ENCODE results near the gene SF1. TPM values are rescaled to one million over a fixed set of nuclear protein-coding genes. Genes with fewer than 3 reads are reported as not detected.

SF1 gene
- total and polyA plus RNA-seq, 9 of the 15 experiments (the other 6 are each of a cell fraction or from before 2014, with no cell fraction given): 13.1 to 334 (median 111) TPM

DNA sequence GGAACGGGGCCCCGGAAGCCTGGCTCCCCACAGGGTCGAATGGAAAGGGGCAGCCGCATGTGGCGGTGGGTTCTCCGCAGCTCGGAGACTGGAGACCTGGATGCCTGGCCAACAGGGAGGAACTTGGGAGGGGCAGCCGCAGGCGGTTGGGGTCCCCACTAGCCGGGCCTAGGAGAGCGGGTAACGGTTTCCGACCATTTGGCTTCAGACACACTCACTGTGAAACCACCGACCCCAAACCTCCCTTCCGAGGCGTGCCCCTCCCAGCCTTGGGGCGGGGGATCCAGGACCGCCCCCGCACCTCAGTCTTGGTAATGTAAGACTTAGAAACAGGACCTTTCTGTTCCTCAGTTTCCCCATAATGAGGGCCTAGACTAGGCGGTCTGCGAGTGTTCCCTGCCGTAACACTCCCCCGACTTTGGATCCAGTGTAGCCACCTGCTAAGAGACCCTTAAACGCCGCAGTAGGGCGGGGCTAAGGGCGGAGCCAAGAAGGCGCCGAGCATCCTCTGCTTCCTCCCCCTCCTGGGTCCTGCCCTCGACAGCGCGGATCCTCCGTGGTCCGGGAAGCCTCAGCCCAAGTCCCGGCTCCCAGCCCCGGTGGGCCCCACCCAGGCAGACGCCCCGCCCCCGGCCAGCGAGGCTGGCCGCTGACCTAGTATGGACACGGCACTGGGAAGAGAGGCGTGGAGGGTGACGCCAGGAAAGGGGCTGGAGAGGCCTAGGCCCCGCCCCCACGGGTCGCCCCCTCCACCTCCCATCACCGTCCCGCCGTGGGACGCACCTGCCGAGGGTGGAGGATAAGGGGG is 32.6 kb downstream of the SF1 start (continued):
- TF ChIP-seq, protein P1, sequence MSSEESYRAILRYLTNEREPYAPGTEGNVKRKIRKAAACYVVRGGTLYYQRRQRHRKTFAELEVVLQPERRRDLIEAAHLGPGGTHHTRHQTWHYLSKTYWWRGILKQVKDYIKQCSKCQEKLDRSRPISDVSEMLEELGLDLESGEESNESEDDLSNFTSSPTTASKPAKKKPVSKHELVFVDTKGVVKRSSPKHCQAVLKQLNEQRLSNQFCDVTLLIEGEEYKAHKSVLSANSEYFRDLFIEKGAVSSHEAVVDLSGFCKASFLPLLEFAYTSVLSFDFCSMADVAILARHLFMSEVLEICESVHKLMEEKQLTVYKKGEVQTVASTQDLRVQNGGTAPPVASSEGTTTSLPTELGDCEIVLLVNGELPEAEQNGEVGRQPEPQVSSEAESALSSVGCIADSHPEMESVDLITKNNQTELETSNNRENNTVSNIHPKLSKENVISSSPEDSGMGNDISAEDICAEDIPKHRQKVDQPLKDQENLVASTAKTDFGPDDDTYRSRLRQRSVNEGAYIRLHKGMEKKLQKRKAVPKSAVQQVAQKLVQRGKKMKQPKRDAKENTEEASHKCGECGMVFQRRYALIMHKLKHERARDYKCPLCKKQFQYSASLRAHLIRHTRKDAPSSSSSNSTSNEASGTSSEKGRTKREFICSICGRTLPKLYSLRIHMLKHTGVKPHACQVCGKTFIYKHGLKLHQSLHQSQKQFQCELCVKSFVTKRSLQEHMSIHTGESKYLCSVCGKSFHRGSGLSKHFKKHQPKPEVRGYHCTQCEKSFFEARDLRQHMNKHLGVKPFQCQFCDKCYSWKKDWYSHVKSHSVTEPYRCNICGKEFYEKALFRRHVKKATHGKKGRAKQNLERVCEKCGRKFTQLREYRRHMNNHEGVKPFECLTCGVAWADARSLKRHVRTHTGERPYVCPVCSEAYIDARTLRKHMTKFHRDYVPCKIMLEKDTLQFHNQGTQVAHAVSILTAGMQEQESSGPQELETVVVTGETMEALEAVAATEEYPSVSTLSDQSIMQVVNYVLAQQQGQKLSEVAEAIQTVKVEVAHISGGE (CRISPR knock-in tag; IDR thresholded peaks at IDR 0.05): 0 out of 6 replicates have a peak, but pooled peaks of 1 of the 3 experiments have one; percentile 15
- TF ChIP-seq ZNF431 (CRISPR knock-in tag; IDR thresholded peaks at IDR 0.05): 0 out of 2 replicates have a peak, but pooled peaks have one; percentile 41
- TF ChIP-seq GTF2E2 (tag; IDR thresholded peaks at IDR 0.05): peak; percentile 11; the same call in 1 of the 2 replicates
- TF ChIP-seq HDAC2 (IDR thresholded peaks at IDR 0.05): peak; percentile 41; the same call in 1 of the 2 replicates
- TF ChIP-seq ZNF175 (CRISPR knock-in tag; IDR thresholded peaks at IDR 0.05; ENCODE audit: low read depth): peak; percentile 55; the same call in 1 of the 2 replicates
- TF ChIP-seq ZNF507 (tag; conservative IDR thresholded peaks at IDR 0.05): no peak
- TF ChIP-seq SUPT5H (IDR thresholded peaks at IDR 0.05): 0 out of 2 replicates have a peak, but pooled peaks have one; percentile 50
- TF ChIP-seq TBP (optimal IDR thresholded peaks at IDR 0.05; ENCODE audit: low read depth, low read length): peak; percentile 12
- peak; percentile 58 for TF ChIP-seq CXXC5 (CRISPR knock-in tag; IDR thresholded peaks at IDR 0.05)
- peak; percentile 17; the same call in 1 of the 2 replicates for TF ChIP-seq ZBTB17 (CRISPR knock-in tag; IDR thresholded peaks at IDR 0.05)
- TF ChIP-seq HEY1 (CRISPR knock-in tag; IDR thresholded peaks at IDR 0.05; ENCODE audit: borderline replicate concordance): no peak
- peak; percentile 84; the same call in 1 of the 2 replicates for TF ChIP-seq CTBP1 (IDR thresholded peaks at IDR 0.05; ENCODE audit: borderline replicate concordance)
- 0 out of 2 replicates have a peak, but pooled peaks have one; percentile 13 for TF ChIP-seq SMARCE1 (IDR thresholded peaks at IDR 0.05)
- TF ChIP-seq, protein P2, sequence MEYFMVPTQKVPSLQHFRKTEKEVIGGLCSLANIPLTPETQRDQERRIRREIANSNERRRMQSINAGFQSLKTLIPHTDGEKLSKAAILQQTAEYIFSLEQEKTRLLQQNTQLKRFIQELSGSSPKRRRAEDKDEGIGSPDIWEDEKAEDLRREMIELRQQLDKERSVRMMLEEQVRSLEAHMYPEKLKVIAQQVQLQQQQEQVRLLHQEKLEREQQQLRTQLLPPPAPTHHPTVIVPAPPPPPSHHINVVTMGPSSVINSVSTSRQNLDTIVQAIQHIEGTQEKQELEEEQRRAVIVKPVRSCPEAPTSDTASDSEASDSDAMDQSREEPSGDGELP (CRISPR knock-in tag; IDR thresholded peaks at IDR 0.05; ENCODE audit: borderline replicate concordance): peak; percentile 21; the same call in 1 of the 2 replicates
- no peak for TF ChIP-seq SRSF7 (optimal IDR thresholded peaks at IDR 0.05; ENCODE audit: low read depth, low read length)
- TF ChIP-seq NRF1 (conservative IDR thresholded peaks at IDR 0.05 in 1 of 2, IDR thresholded peaks at IDR 0.05 in 1 of 2): peak; percentile 54 to 56
- TF ChIP-seq ZFX (CRISPR knock-in tag; IDR thresholded peaks at IDR 0.05): peak; percentile 71
- TF ChIP-seq CCNT2 (IDR thresholded peaks at IDR 0.05; ENCODE audit: borderline replicate concordance, extremely low read depth, insufficient read length, low read depth, low read length): peak; percentile 36
- peak; percentile 18; the same call in 1 of the 2 replicates for TF ChIP-seq L3MBTL2 (IDR thresholded peaks at IDR 0.05)
- 0 out of 2 replicates have a peak, but pooled peaks have one; percentile 10 for TF ChIP-seq ZEB2 (IDR thresholded peaks at IDR 0.05)
- no peak for TF ChIP-seq HDAC1 (IDR thresholded peaks at IDR 0.05)
- TF ChIP-seq, protein P3, sequence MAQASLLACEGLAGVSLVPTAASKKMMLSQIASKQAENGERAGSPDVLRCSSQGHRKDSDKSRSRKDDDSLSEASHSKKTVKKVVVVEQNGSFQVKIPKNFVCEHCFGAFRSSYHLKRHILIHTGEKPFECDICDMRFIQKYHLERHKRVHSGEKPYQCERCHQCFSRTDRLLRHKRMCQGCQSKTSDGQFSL (CRISPR knock-in tag; IDR thresholded peaks at IDR 0.05): 0 out of 2 replicates have a peak, but pooled peaks have one; percentile 30
- TF ChIP-seq, protein P3 (tag; IDR thresholded peaks at IDR 0.05): no peak

Measured in K562 (cell line).